Amniotic epithelial cell (primary cell): ENCODE measurements around the gene TM4SF5.

Experiments used
- DNase-seq: peaks from one replicate; pipeline ENCODE4 v3.0.0-alpha.2; 2010; ENCODE audit warnings: low read depth

TM4SF5 gene, protein sequence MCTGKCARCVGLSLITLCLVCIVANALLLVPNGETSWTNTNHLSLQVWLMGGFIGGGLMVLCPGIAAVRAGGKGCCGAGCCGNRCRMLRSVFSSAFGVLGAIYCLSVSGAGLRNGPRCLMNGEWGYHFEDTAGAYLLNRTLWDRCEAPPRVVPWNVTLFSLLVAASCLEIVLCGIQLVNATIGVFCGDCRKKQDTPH

DNA sequence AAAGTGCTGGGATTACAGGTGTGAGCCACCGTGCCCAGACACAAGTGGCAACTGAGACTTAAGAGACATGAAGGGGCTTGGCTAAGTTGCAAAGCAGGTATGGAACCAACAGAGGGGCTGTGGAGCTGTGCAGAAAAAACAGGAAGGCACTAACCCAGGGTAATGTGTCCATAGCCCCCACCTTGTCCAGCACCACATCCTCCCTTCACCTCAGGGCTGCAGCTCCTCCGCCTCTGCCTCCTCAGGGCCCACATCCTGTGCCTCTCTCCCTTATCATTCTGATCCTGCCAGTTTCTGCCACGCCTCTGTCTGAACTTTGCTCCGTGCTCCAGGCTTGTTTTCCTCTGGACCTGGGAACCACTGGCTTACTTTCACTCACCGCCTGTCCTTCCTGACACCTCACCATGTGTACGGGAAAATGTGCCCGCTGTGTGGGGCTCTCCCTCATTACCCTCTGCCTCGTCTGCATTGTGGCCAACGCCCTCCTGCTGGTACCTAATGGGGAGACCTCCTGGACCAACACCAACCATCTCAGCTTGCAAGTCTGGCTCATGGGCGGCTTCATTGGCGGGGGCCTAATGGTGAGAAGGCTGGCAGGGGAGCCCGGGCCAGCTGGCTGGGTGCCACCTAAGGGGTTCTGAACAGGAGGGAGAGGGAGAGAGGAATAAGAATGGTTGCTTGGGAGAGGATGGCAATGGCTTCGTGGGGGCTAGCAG is at the start of gene TM4SF5:
Gene TM4SF5 (plus strand): TSS at position 368 of the 716 bp plus-strand sequence. CDS start 37 bp downstream, at position 405.
- no peak for DNase-seq

DNA sequence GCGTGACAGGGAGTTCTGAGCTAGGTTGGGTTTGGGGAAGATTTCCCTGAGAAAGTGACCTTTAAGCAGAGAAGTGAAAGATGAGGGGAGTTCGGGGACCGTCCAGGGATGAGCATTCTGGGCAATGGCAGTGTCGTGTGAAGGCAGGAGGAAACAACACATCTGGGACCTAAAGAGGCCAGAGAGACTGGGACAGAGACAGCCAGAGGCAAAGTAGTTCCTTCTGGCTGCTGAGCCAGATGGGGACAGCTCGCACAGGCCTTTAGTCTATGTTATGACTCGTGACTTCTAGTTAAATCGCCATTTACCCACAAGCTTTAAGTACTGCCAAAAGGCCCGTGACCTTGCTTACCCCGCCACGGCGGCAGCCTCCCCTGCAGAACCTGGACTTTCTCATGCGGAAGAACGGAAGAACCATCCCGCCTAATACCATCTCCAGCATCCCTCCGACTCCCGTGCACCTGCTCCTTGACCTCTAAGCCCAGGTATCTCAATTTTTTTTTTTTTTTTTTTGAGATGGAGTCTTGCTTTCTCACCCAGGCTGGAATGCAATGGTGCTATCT is 48.9 kb upstream of the TM4SF5 start:
- DNase-seq = no peak

DNA sequence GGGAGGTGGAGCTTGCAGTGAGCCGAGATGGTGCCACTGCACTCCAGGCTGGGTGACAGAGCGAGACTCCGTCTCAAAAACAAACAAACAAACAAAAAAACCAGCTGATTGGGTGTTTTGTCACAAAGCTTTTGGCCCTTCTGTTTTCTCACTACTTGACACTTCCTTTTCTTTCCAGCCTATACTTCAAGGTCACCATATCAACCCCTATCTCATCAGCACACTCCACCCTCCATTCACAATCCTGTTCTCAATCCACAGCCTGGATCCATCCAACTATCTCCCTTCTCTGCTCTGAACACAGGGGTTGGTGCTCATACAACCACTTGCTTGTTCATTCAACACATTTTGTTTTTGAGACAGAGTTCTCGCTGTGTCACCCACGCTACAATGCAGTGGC is 47.0 kb upstream of the TM4SF5 start:
- no peak for DNase-seq

DNA sequence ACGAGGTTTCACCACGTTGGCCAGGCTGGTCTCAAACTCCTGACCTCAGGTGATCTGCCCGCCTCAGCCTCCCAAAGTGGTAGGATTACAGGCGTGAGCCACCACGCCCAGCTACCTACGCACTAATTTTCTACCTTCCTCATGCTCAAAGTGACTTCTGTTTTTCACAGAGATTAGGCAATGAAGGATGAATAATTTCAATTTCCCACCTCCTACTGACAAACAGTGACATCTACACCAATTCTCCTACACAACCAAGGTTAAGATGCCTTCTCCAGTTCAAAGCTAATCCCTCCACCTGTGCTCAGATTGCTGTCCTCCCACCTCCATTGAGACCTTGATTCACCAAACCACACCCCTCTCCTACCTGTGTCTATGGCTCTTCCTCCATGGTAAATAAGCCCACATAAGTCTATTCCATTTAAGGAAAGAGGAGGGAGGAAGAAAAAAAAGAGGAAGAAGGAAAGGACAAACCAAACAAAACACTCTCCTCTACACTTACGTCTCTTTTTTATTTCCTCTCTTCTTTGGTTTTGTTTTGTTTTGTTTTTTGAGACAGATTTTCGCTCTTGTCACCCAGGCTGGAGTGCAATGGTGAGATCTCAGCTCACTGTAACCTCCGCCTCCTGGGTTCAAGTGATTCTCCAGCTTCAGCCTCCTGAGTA is 45.9 kb upstream of the TM4SF5 start:
- no peak for DNase-seq

DNA sequence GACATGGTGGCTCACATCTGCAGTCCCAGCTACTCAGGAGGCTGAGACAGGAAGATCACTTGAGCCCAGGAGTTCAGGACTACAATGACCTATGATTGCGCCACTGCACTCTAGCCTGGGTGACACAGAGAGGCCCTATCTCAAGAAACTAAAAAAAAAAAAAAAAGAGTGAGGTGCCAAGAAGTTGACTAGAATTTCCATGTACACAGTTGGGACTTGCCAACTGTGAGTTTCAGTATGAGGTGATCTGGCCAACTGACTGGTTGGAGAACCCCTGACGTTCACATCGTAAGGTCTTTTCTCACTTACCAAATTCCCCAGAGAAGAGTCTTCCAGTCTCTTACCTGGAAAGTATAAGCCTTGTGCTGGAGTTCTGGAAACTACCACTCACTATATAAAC is 43.6 kb upstream of the TM4SF5 start:
- no peak for DNase-seq

DNA sequence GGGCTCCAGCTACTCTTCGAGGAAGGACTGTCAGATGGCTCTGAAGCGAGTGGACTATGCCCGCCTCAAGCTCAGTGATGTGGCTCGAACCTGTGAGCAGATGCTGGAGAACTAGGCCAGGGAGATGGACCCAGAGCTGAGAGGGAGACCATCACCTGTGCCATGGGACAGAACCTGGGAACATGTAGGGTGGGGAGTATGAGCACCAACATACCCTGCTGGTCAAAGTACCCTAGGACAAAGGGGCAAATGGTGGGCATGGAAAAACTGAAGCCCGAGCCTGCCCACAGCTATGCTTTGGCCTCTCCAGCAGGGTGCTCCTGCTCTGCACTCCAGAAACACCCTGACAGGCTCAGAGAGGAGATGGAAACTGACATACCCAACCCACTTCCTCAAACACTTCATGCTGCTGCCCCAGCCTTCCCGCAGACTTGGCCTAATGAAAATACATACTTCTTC is 38.6 kb upstream of the TM4SF5 start:
- no peak for DNase-seq

DNA sequence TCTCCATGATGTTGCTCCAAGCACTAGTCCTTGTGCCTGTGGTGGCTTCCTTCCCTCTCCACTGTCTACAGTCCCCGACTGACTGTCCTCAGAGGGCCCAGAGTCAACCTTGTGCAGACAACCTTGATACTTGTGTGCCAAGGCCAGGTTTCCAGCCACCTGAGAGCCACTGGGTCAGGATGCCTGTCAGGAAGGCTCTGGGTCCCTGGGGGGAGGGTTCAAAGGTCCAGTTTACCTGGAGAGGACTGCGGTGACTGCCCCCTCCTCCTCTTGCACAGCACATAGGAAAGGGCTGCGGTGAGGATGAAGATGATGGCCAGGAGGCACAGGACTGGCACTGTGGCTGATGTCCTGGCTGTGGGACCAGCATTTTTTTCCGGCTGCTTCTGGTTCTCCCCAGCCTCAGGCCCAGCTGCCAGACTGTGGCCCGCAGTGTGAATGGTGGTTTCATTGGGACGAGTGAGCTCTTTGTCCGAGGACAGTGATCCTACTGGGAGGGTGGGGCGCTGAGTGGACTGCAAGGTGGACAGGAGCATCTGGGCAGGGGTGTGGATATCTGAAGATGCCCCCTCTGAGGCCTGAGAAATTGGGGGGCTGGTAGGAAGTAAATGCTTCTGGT is 36.7 kb upstream of the TM4SF5 start:
- DNase-seq = no peak

DNA sequence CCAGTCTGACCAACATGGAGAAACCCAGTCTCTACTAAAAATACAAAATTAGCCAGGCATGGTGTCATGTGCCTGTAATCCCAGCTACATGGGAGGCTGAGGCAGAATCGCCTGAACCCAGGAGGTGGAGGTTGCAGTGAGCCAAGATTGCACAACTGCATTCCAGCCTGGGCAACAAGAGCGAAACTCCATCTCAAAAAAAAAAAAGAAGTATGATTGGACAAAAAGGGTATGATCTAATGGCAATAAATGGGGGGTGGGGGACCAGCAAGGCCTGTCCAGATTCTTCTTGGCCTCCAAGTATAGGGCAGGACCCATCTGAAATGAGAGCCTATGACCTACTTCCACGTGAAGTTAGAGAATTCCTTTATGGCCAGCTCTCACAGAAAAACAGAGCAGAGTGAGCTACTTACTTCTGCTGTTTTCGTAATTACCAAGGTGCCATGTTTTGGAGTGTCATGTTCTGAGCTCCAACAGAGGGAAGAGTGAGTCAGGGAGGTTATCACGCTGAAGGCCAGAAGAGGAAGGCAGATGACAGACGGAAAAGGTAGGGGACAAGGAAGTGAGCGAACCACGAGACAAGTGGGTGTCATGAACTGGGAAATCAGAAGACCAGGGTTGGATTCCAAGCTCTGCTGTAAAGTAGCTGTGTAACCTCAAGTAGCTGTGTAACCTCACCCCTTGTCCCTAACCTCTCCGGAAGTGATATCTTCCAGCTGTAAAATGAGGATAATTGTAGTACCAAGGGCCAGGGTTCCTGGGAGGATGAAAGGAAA is 35.6 kb upstream of the TM4SF5 start:
- no peak for DNase-seq

DNA sequence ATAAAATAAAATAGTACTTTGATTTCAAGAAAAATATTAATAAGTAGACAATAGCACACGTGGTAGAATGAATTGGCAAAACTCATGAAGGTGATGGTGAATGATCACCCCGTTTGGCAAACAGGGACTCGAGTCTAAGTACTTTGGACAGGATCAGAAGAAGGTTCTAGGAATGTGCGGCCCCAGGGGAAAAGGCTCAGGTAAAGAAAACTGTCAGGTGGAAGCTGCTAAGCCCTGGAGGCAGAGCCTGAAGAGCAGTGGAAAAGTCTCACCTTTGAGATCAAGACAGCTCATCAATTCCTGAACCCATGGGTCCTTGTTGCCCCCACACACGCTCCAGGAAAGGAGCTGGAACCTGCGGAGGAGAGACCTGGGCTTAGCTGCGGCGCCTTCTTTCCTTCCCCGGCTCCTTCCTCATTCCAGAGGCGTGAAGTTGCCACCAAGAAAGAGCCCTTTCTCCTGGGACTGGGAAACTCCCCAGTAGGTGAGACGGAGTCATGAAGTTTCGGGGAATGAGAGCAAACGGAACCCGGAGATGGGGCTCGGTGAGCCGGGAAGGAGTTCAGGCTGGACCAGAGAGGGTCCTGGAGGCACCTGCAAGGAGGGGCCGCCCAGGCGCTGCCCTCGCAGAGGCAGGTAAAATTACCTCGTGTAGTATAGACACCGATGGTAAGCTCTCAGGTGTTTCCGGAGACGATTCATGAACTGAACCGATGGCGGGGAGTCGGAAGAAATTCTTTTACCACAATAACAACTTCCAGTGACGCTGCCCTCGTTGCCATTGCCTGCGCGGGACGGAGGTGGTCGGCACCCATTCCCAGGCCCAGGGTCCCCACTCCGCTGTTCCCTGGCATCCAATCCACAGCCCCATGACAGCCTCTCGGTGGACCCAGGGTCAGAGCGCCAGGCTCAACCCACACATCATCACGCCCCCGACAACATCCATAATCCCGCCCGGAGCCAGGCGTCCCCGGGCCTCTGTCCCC is 33.3 kb upstream of the TM4SF5 start:
- DNase-seq = no peak

DNA sequence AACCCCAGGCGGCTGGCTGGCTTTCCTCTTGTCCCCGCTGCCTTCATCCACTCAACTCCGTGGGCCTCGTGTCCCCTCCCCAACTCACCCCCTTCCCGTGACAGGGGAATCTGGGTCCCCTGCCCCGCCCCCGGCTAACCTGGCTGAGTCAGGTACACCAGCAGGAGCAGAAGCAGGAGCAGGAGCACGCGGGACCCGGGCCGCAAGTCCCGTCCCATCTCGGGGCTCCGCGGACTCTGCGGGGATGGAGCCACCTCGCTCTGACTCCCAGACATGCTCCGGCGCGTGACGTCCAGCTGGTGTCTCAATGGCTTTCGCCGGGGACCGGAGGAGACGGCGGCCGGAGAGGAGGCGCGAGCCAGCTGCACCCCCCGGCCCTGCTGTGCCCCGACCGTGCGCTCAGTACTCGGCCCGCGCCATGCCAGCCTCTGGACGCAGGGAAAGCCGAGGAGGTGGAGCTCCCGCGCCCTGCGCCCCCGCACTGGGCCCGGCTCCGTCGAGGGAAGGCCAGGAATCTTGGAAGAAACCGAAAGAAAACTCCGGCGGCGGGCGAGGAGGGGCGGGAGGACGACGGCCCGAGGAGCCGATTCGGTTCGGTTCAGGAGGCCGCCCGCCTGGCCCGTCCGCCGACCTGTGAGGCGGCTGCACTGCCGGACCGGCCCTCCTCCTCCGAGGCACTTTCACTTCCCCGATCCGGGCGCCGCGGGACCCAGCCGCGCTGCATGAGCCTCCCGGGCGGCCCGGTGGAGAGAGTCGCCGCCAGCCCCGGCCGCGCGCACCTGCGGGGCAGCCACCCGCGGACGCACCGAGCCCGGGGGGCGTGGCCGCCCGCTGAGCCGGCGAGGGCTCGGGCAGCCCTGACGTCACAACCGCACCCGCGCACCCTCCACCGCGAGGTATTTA is 32.3 kb upstream of the TM4SF5 start, which contains the start of the genes CXCL16 and ZMYND15:
Gene CXCL16 (minus strand): TSS at position 807 of the 903 bp plus-strand sequence. CDS start 589 bp downstream, at position 218.
Gene ZMYND15 (plus strand): TSS at position 712 of the 903 bp plus-strand sequence. CDS start 716 bp downstream, outside the sequence.
- DNase-seq = peak; percentile 16

DNA sequence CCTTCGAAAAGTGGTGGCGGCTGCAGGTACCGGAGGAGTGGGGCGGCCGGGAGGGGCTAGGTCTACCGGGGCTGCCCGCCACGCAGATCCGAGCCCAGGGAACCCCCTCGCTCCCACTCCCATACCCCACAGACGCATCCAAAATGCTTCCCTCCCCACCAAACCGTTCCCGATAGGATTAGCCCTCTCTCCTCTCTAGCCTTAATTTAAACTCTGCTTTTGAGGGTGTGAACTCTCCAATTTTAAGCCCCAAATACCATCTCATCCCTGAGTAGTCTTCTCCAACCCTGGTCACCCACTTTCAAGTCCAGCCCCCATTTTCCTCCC is 31.7 kb upstream of the TM4SF5 start:
- no peak for DNase-seq

DNA sequence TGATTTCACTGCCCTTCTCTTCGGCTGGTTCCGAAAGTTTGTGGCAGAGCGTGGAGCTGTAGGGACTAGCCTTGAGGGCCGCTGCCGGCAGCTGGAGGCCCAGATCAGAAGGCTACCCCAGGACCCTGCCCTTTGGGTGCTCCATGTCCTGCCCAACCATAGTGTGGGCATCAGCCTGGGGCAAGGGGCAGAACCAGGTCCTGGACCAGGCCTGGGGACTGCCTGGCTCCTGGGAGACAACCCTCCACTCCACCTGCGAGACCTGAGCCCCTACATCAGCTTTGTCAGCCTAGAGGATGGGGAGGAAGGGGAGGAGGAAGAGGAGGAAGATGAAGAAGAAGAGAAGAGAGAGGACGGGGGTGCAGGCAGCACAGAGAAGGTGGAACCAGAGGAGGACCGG is 31.1 kb upstream of the TM4SF5 start:
- no peak for DNase-seq

DNA sequence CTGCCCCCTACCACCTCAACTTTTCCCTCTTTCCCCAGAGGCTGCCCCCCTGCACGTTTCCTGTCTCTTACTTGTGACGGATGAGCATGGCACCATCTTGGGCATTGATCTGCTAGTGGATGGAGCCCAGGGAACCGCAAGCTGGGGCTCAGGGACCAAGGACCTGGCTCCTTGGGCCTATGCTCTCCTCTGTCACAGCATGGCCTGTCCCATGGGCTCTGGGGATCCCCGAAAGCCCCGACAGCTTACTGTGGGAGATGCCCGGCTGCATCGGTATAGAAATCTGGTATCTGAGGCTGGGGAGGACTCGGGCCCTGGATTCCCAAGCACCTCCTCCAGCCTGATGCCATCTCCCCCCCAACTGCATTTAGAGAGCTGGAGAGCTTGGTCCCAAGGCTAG is 30.1 kb upstream of the TM4SF5 start:
- DNase-seq = no peak

DNA sequence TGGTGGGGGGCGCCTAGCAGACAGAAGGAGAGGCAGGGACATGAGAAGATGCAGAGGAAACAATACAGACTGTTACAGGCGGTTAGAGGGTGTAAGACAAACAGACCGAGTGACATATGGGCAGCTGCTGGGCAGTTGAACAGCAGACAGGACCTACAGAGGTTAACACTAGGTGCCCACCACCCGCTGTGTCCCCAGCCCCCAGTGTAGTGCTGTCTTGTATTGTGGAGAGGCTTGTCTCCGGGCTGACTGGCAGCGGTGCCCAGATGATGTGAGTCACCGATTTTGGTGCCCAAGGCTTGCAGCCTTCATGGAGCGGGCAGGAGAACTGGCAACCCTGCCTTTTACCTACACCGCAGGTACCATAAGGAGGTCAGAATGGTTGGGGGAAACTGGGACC is 29.6 kb upstream of the TM4SF5 start:
- DNase-seq = no peak

DNA sequence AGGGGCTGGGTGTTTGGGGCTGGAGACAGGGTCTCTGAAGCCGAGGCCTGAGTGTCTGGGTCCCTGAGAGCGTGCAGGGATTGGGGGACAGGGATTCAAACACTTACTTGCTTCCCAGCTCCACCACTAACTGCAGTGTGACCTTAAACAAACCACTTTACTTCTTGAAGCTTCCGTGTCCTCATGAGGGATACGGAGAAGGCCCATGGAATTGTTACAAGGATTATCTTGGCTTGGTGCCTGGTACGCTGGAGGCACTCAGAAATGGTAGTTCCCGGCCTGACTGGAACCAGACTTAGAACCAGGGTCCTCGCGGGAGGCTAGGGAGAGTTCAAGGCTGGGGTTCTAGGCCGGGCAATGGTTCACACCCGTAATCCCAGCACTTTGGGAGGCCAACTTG is 29.1 kb upstream of the TM4SF5 start:
- no peak for DNase-seq

DNA sequence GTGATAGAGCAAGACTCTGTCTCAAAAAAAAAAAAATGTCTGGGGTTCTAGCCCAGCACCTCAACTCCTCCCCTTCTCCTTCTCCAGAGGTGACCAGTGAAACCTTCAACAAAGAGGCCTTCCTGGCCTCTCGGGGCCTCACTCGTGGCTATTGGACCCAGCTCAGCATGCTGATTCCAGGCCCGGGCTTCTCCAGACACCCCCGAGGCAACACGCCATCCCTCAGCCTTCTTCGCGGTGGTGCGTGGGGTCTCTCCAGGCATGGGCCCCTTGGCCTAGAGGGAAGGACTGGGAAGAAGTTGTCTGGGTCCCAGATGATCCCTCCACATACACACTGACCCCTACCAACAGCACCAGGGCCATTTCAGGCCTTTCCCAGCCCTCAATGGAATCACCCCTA is 28.5 kb upstream of the TM4SF5 start:
- no peak for DNase-seq

DNA sequence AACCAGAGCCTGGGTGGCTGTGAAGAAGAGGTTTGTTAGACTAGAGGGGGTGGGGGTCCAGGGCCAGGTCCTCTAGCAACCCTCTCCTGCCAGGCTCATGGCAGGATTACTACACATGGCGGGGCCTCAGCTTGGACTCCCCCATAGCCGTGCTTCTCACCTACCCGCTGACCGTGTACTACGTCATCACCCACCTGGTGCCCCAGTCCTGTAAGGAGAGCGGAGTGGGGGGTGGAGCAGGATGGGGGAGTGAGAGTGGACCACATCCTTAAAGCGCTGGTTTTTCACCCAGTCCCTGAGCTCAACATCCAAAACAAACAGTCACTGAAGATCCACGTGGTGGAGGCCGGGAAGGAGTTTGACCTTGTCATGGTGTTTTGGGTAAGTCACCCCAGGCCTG is 27.8 kb upstream of the TM4SF5 start:
- no peak for DNase-seq

DNA sequence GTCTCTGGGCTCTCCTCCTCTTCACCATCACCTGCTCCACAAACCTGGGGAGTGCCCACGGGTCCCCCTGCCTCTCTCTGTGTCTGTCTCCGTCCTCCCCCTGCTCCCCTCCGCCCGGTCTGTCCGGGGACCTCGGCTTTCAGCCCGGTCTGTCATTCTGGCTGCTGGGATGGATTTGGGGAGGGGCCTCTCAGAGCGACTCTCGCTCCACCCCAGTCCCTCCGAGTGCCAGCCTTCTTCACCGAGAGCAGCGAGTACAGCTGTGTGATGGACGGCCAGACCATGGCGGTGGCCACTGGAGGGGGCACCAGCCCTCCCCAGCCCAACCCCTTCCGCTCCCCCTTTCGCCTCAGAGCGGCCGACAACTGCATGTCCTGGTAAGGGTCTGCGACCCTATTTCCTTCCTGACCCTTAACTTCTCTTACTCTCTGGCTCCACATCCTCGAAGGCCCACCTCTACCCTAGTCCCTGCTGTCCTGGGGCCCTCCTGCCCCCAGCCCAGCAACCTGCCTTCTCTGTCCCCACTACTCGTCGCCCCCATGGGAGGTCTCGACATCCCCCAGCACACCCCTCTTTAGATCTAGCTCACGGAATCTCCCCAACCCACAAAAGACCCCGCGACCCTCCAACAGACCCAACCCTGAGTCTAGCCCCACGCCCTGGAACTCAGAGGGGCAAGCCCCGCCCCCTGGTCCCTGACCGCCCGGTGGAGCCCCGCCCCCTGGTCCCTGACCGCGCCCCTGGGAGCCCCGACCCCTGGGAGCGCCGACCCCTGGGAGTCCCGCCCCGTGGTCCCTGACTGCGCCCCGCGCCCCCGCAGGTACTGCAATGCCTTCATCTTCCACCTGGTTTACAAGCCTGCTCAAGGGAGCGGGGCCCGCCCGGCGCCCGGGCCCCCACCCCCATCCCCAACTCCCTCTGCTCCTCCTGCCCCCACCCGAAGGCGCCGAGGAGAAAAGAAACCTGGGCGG is 26.4 kb upstream of the TM4SF5 start:
- DNase-seq = no peak
